HG02852 (cell line): ENCODE results near the gene LITAF.

Experiments
- ATAC-seq: cut with Tn5 transposase; IDR thresholded peaks from one replicate; pipeline ENCODE4 v1.9.1; 2021; ENCODE audit warnings: mild to moderate bottlenecking, moderate library complexity; ENCODE audit not compliant: unreplicated experiment

Gene LITAF

DNA sequence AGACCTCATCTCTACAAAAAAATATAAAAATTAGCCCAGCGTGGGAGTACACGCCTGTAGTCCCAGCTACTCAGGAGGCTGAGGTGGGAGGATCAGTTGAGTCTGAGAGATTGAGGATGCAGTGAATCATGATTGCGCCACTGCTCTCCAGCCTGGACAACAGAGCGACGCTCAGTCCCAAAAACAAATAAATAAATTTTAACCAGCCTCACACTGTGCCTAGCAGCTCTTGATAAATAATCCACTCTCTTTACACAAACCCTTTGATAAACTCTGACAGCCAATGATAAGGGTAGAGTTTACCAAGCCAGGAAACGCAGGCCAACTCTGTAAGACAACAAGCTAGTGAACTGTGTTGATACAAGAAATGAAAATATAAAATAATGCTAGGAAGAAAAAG is 32.7 kb downstream of the LITAF start:
- ATAC-seq = no peak

DNA sequence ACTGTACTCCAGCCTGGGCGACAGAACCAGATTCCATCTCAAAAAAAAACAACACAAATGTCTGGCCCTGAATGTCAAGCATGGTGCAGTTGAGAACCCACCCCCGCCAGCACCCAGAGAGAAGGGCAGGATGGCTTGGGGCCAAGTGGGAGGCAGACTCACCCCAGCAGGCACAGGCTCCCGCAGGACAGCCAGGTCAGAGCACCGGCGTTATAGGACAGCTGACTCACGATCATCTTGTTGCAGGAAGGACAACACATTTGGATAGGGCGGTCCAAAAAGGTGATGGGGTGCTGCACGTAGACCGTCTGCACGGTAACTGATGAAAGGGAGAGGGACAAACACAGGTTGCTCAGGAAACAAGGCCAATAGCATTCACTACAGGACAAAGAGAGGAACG is 33.3 kb downstream of the LITAF start:
- ATAC-seq = no peak

DNA sequence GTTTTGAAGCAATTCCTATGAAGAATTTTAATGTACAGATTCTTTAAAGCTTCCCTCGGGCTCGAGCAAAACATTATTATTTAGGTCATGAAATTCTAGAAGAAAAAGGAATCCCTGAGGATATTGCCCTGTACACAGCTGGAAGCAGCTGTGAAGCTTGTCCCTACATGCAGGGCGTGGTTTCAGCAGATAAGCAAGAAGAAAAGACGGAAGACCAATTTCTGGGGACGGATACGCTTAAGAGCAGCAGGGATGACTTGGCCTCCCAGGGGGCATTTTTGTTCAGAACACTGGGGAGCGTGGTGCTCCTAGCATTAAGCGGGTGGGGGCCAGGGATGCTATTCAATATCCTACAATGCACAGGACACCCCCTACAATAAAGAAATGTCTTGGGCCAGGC is 34.3 kb downstream of the LITAF start:
- no peak for ATAC-seq

DNA sequence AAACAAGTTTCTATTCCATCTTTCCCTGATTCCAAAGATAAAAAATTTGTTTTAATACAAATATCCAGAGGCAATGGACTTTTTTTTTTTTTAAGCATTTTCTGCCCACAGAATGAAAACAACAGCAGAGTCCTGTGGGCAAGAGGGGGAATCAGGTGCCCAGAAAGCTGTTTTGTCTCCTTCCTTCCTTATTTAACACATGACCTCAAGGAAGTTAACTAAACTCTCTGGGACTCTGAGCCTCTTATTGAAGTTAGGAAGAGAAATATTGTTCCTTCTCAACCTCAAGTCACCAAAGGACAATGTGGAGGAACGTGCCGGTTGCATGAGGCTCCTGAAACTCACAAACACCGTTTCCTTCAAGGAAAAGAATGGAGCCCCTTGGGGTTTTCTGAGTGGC is 34.9 kb downstream of the LITAF start:
- ATAC-seq = no peak

DNA sequence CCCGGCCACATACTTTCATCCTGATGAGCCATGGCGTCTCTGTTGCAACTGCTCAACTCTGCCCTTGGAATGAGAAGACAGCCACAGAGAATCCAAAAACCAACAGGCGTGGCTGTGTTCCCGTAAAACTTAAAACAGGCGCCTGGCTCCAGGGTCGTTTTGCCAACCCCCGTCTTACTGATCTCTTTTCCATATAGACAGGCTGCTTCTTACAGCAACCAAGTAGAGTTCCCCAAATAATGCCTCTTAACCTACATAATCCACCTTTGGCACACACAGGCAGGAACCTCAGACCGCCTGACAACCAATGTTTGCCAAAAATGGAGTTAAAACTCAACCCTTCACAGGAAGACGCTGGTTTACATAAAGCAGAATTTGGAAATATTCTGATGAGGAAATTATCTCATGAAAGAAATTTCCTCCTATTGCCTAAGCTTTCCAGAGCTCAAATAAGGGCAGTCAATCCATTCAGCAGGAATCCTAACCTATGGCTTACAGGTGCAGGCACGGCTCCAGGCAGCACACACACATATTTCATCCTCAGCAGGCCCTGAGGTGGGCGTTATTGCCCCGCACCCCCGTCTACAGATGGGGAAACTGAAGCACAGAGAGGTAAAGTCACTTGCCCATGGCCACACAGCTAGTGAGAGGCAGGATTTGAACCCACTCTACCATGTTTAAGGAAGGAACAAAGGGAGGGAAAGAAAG is 35.8 kb downstream of the LITAF start:
- ATAC-seq = no peak

DNA sequence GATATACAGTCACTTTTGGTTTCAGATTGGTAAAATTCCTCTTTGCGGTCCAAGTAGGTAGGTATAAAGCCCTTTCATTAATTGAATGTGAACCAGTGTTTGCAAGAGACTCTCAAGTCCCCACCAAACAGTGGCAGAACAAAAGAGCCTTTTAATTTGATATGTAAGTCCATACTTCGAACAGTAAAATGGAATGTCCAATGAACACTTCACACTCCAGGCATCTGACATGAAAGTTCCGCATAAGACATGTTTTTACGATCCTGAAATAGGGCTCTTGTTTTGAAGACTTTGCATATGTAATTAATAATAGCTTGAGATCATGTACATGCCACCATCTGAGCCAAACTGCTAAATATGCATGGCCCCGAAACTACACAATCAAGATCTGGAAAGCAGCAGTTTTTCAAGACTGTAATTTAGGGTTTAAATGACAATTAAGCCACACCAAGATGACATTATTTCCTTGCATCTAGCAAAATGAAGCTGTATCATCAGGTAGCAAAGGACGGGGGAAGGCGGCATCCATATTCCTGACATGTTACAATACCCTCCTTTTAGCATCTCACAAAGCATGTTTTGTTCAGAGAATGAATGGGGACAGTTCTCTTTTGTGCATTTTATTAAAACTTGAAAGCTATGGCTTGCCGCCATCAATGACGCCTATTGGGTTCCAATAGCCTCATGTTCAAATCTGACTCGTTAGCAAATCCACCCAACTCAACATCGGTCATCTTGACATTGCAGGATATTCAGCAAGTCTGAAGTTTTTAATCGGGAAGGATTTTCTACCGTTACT is 39.4 kb downstream of the LITAF start:
- no peak for ATAC-seq

DNA sequence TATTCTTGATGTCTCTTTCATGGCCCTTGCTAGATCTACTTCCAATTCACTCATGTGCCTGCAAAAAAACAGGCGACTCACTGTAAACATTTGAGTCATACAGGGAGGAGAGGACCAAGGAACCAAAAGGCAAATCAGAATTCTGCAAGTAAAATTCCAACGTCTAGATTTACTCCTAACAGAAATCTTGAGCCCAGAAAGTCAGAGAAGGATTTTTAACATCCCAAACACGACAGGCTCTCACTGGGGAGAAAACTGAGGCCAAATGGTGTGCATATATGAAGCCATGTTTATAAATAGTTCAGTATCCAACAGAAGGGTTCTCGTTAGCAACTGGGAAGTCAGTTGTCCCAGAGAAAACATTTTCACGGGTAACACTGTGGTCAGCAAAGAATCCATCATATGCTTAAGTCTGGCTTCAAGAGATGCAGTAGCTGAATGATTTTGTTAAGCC is 40.1 kb downstream of the LITAF start:
- no peak for ATAC-seq

DNA sequence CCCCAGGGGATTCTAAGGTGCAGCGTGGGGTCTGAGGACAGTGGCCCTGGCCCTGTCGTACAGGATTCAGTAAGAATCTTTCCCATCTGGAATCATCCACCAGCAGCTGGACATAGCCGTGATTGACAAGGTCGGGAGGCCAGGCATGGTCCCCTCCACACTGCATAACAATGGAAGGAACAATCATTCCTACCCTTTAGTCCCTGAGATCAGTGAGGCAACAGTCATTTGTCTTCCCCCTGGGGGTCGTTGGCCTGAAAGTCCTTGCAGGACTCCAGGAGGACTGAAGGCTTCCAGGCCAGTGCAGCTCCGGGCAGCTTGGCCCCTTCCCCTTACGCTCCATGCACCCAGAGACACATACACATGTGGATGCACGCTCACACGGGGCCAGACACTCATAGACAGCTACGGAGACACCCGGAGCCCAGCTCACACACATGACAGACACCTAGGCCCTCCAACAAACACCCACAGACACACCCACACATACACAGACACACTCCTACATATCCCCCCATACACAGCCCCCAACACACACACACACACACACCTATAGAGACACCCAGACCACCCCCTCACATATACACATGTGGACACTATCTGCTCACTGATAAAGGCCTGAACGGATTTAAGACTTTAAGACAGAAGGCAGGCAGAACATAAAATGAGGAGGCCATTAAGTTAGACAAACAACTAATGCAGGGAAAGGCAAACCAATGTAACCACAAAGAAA is 42.9 kb downstream of the LITAF start:
- no peak for ATAC-seq

DNA sequence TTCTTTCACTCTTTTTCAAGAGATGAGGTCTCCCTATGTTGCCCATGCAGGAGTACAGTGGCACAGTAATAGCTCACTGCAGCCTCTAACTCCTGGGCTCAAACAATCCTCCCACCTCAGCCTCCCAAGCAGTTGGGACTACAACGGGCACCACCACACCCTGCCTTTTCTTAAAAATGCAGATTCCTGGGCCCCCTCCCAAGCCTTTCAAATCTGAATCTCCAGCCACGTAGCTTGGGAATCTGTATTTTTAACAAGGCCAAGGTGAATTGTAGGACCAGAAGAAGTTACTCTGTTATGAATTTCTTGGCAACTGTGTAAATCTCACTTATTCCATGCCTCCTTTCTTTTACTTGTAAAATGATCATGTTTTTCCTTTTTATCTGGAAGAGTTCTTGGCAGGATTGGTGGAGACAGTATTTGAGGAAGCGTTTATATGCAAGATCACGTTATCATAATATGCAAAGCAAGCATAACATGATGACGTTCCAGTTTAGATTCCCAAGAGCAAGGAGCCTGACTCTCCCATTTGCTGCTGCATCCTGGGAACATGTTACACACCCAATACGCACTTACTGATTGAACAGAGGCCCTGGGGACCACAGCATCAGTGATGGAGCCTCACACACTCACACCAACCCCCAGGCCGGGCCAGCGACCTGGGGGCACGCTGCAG is 44.5 kb downstream of the LITAF start:
- ATAC-seq = no peak

DNA sequence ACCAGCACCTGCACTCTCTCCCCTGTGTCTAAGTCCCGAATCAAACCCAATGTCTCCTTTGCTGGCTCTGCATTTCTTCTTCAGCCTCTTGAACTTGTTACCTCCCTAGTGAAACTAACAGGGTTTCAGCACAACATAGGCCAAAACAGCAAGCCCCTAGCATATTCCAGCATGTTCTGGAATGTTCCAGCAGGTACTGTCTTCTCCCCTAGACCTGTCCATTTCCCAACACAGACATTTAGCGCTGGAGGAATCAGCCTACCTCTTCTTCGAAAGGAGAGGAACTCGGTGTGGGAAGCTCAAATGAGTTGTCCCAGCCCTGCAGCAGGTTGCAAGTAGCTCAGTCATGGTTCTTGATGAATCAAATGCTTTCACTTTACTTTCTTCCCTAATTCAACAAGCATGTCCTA is 47.1 kb downstream of the LITAF start:
- no peak for ATAC-seq

DNA sequence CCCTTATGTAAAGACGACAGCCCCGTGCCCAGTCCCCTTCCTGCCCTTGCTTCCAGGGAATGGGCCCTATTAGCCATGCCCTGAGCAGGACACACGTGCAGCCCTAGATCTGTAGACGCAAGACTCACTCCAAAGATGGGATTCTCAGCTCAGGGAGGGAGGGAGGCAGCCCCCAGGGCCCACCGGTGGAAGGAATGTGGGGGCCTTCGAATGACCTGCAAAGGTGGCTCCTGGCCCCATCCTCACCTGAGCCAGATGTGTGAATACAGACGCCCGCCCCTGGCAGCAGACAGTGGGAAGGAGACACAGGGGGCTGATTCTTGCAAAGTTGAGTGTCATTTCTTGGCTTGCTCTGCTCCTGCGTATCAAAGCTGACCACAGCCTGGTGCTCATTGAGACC is 47.8 kb downstream of the LITAF start:
- ATAC-seq = no peak

DNA sequence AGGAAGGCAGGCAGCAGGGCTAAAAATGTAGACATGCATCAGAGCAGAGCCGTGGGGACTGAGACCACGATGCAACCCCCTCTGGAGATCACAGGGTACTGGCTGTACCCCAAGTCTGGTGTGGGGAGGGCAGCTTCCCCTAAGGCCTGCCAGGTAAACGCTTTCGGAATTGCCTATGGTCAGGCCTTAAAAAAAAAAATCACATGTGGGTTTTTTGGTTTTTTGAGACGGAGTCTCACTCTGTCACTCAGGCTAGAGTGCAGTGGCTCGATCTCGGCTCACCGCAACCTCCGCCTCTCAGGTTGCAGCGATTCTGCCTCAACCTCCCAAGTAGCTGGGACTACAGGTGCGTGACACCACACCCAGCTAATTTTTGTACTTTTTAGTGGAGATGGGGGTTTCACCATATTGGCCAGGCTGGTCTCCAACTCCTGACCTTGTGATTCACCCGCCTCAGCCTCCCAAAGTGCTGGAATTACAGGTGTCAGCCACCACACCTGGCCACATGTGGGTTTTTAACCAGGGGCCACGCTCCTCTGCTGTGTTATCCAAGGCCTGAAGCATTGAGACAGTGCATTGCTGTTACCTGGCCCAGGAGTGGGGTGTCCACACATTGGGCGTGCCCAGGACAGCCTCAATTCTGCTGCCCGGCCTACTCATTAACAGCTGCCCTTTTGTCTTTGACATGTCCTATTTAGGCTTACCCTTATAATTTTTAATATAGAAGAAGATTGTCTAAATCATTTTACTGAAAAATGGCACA is 50.4 kb downstream of the LITAF start:
- ATAC-seq = no peak

DNA sequence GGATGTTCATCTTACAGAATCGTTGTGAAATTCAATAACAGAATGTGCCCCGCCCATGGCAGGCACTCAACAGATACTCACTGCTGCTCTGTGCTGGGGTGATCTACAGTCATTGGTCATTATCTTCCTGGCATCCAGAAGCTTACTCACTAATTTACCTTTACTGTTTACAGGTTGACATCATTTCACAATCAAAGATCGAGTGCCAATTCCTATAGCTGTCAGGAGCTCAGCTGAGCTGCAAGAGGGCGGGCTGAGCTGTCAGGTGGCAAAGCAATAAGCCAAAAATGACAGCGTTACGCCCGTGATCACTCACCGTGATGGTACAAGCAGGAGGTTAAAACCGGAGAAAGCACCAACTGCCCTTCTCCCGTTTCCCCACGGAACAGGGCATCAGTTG is 51.2 kb downstream of the LITAF start:
- no peak for ATAC-seq

DNA sequence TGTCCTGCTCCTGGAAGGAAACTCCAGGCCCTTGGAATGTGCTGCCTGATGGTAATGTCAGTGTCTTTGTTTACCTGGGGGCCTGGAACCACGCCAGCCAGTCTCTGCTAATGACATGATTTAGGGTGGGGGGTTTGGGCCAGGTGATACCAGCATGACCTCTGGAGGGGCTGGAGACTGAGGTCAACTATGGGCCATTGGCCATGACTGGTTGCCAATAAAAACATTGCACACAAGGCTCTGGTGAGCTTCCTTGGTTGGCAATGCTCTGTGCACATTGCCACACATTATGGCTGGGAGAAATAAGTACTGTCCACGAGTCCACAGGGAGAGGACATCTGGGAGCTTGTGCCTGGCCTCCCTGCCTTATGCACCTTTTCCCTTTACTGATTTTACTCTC is 52.5 kb downstream of the LITAF start:
- no peak for ATAC-seq

DNA sequence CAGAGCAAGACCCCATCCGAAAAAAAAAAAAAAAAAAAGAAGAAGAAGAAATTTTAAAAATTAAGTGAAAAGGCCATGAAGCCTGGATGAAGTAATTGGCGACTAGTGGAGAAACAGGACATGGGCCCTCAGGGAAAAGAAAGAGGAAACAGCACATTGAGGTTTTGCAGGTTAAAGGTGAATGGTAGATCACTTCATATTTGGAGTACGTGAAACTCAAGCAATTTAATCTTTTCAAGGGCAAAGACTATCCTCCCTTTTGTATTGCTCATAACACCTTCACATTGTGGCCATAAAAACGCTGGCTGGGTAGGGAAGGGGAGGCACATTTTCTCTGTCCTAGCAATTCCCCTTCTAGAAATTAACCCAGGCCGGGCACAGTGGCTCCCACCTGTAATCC is 53.1 kb downstream of the LITAF start:
- no peak for ATAC-seq

DNA sequence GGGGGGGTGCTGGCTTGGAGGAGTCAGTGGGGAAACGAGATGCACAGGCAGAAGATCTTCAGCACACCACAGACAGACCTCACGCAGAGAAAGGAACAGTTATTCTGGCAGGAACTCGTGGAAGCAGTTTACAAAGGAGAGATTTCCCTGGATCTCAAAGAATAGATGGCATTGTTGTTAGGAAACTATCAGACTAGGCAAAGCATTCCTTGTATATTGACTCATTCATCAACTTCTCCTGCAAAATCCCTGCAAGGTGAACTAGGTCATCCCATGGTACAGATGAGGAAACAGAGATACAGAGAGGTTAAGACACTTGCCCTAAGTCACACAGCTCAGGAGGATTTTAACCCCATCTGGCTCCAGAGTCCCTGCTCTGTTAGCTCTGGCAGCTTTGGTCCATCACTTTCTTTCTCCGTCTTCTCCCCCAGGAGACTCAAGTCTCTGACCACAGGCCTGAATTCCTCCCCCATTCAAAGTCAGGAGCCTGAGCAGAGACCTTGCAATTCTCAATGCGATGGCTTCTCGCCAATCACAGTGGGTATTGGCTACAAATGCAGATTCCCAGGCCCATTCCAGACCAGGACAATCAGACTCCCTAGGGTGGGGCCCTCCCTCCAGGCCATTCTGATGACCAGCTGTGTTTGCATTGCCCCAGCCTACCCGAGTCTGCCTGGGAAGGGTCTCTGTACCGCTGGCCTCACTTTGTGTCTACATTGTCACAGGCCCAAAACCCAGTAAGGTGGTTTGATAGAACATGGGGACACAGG is 56.4 kb downstream of the LITAF start:
- no peak for ATAC-seq

DNA sequence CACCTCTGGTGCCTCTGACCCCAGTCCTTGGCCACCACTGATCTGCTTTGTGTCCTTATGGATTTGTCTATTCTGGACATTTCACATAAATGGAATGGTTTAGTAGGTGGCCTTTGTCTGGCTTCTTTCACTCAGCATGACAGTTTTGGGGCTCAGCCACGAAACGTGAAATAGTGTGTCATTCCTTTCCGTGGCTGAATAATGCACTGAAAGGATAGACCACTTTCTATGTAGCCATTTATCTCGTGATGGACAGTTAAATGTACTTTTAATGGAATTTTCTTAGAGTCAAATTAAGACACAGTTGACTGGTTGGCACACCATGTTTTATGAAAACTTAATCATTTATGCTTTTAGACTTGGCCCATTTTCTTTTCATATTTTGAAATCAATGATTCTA is 57.4 kb downstream of the LITAF start:
- no peak for ATAC-seq

DNA sequence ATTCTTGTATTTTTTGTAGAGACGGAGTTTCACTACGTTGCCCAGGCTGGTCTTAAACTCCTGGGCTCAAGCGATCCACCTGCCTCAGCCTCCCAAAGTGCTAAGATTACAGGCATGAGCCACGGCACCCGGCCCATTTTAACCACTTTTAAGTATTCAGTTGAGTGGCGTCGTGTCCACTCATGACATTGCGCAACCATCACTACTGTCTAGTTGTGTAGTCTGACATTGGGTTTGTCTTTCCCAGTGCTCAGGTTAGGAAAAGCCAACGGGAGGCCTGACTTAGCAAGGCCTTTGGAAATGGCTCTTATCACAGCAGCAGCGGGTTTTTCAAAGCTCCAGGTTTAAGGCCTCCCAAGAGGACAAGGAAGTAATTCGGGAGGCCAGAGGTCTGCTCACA is 58.7 kb downstream of the LITAF start:
- no peak for ATAC-seq

DNA sequence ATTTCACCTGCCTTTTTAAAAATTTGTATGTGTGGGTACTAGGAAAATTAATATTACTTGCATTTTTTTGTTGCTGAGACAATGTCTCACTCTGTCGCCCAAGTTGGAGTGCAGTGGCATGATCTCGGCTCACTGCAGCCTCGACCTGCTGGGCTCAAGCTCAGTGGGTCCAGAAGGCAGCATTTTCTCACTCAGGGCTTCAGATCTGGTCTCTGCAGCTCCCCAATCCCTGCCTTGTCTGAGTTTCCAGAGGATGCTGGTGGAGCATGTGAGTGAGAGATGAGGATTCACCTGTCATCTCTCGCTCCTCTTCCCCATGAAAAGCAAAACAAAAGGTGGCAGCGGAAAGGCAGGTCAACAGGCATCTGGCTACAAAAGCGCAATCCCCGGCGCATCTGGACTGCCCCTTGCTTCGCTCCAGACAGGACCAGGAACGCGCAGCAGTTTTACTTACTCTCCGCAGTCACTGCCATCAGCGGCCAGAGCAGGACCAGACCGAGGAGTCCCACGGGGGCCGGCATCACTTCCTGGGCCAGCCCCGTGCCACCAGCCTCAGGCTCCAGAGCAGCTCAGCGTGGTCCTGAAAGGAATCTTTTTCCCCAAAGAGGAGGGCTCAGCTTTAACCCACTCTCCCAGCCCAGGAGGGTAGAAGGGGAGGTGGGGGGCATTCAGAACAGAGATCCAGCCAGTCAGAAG is 59.9 kb downstream of the LITAF start:
- no peak for ATAC-seq
